Renal cortical epithelial cell (primary cell): Measurements from ENCODE around the gene NKX2-1. TPM values are rescaled to one million over a fixed set of nuclear protein-coding genes. Genes with fewer than 3 reads are reported as not detected.
A peak's percentile ranks its signal among the peaks of the same experiment; 100 is the strongest.
"Not testable (repeated sequence)": the region's sequence is repeated elsewhere in the genome, so short reads cannot be mapped to it uniquely, and the experiment has no call there.

Experiments
- DNase-seq: peaks from one replicate; pipeline ENCODE4 v3.0.0-alpha.2; 2011; ENCODE audit warnings: low read depth
- total RNA-seq: library from RNA; depleted of rRNA; stranded (reverse); fragments of >200 nt; gene quantifications from 2 replicates; pipeline ENCODE4 v1.2.3, GENCODE V29; 2014

The NKX2-1 gene
- total RNA-seq = not detected in 2 replicates

DNA sequence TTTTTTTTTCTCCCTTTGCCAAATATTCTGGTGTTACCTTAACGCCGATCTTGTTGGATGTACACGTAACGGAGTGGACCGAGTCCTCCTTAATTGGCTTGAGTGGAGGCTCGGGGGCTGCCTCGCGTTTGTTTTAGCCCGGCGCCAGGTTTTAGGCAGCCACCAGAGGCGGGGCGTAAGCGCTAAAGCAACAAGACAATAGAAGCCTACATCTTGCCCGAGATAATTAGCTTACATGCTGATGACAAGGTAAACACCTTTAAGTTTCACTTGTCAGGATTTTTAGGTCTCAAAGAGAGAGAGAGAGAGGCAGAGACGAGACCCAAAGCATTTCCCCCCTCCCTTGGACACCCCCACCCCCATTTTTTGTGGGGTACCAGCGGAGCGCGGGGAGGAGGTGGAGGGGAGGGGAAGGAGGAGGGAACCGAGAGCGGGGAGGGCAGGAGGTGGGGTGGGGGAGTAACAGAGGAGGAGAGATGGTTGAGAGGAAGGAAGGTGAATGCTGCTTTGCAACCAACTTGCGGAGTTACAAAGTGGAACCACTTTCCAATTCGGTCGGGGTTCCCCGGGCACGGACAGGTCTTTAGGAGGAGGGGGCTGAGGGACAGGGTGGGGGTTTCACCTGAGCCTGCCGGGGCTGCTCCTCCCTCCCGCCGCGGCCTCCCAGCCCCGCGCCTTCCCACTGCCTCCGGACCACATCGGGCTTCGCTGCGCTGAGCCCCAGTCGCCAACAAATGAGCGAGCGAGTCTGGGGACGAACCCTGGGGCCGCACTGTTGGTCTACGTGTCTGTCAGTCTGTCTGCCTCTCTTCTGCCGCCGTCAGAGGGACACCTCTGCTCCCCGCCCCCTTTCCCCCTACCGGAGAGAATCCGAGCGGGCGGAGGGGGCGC lies at the start of gene NKX2-1:
NKX2-1 (minus strand) TSS at position 802 of the 891 bp plus-strand sequence; CDS start at position 699, 103 bp downstream.
- DNase-seq = no peak

- DNase-seq = peak; percentile 5
Observed at GRCh38 chr14:36556811-36557433, 36.9 kb upstream of the NKX2-1 start.

- no peak for DNase-seq
Observed at GRCh38 chr14:36555998-36556743, 36.1 kb upstream of the NKX2-1 start.

DNA sequence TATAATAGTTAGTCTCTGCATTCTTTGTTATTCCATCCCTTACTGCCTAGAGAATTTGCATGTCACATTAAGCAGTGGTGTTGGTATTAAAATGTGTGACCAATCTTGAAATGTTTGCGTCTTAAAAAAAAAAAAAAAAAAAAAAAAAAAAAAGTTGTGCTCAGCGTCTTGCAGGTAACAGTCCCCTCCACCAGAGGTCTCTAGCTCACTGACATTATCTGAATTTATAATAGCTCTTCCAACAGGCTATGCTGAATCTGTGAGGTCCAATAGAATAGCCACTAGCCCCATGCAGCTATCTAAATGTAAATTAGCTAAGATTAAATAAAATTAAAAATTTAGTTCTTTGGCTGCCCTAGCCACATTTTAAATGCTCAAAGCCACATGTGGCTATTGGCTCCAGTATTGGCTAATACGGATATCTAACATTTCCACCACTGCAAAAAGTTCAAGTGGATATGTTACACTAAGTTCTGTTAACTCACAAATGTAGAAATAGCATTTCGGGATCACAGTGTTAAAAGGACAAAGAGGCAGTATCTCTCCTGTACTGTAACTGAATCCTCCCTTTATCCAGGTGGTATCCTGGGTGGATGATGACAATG lies 33.7 kb upstream of the NKX2-1 start:
- DNase-seq = peak; percentile 54

- no peak for DNase-seq
Observed at GRCh38 chr14:36550899-36551298, 30.9 kb upstream of the NKX2-1 start.

- DNase-seq = not testable (repeated sequence)
Observed at GRCh38 chr14:36544280-36544679, 24.2 kb upstream of the NKX2-1 start.

DNA sequence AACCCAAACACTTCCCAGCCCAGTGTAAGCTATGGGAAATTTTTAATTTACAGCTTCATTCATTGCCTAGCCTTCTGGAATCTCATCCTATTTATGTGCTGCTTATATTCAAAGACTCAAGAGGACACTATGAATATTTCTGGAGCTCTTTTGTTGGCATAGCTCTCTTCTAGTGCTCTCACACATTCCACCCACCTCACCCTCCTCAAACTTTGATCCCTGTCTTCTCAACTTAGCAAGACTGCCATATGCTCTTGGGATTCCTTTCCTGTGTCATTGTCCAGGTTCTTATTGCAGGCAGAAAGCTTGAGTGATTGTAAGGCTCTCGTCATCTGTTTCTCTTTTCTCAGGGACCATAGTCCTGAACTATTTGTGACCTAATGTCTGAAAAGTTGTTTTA lies 18.0 kb upstream of the NKX2-1 start:
- DNase-seq = no peak

- no peak for DNase-seq
Observed at GRCh38 chr14:36529062-36529461, 9.0 kb upstream of the NKX2-1 start.

DNA sequence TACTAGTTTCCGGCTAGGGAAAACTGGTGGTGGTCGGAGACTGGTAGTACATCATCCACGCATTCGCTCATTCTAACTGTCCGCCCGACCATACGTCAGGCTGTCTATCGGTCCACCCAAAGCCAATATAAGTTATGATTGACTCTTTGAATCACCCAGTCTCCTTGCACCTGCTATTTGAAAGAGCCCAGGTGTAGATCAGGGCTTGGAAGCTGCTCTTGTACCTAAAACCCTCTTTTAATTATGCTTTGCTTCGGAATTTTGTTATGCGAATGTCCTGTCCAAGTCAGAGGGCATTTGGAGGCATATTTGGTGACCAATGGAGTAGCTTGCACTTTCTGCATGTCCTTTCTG lies 5.7 kb upstream of the NKX2-1 start:
- no peak for DNase-seq

DNA sequence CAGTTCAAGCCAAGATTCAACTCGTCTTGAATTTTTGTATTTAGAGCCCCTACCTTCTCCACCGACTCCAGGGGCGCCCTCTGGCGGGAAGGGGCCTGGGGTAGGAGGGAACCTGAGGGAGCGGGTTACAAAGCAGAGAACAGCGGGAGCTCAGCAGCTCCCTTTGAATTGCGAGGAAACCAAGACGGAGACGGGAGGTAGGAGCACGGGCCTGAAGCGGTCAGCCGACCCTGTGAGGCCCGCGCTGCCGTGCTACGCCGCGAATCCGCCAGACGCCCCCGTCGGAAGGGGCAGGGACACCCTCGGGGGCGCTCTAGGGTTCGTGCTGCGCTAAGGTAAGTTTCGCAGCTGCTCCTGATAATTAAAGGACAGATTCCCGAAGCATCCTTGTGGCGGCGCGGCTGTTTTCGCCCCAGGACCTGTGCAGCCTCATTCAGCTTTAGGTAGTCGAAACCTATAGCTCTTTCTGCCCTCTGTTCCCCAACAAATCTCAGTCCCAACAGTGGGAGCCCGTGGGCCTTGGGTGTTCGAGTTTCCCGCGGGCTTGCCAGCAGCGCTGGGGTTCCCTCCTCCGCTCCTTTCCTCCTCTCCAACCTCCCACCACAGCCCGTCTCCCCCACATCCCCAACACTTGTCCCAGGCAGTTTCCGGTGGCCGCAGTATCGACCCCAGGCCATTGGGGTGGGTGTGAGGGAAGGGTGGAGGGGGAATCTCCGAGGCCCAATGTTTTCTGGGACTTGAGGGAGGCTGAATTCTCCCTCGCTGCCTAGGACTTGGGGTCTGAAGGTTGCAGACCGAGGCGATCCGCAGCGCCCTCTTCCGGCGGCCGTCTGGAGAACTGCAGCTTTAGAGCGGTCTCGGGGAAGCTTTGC lies 5.1 kb upstream of the NKX2-1 start:
- DNase-seq = peak; percentile 9

DNA sequence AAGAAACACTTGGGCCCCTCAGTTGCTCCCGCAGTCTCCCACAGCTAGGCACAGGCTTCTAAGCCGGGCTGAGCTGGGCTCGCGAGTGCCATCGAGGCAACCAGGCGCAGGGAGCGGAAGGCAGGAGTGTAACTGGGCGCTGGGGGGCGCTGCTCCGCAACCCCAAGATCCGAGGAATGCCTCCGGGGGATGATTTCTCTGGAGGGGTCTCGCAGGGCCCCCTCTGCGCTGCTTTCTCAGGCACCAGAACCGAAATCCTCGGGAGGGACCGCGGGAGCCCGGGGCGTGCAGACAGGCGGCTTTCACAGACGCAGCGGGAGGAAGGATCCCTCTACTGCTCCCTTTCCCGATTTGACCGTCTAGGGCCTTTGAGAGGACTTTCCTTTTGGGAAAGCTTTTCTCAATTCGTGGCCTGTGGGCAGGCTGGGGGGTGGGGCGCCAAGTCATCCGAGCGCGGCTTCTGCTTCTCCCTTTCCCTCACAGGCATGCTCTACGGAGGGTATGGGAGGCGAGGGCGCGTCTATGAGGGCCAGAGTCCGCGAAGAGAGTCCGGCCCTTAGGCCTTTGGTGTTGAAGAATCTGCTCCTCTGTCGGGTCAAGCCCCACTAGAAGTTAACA lies 4.3 kb upstream of the NKX2-1 start:
- DNase-seq = no peak

DNA sequence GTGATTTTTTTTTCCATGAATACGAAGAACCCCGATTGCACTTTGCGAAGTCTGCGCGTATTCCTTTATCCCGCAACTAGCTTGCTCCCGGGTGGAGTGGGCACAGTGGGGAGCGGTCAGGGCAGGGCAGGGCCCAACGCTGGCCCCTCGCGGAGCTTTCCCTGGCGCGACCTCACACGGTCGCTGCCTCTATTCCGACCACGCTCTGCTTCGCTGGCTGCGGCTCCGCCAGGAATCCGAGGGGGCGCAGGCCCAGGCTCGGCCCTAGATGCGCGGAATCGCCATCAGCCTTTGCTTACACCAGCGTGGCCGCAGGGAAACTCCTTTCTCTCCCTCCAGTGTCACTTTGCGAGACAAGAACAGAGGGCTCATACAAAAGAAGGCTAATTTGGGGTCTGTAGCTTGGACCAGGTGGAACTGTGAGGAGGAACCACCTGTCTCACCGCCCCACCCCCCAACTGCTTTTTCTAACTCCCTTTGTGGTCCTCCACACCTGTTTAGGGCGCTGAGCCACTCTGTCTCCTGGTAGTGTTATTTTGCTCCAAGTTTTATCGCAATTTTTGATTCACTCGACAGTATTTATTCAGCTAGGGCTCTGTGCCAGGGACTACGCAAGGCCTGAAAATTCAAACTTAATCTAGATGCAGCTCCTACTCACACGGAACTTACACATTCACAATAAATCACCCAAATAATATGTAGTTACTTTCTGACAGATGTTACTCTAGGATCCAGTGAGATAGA lies 3.1 kb upstream of the NKX2-1 start:
- DNase-seq = no peak

DNA sequence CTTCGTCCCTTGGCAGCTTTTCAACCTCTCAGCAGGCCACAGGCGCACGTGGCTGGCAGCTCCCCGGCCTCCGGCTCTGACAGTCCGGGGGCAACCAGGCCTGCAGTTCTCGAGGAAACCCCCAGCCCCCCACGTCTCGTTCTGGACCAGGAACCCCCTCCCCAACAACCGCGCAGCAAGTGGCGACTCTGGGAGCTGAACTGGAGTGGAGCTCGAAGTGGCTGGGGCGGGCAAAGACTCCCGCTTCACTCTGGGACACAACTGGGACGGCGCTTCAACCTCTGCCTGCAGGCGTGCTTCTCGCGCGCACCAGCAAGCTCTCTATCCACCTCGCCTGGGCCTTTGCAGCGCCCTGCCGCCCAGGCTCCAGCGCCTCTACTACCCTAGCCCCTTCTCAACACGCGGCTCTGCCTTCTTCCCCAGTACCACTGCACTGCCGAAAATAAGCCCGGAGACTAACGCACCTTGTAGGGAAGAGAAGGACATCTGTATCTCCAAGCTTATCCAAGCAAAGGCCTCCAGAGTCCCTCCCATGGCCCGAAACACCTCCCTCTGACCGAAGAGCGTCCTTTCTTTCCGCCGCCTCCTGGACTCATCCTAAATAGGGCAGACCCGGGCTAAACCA lies 2.4 kb upstream of the NKX2-1 start:
- no peak for DNase-seq

DNA sequence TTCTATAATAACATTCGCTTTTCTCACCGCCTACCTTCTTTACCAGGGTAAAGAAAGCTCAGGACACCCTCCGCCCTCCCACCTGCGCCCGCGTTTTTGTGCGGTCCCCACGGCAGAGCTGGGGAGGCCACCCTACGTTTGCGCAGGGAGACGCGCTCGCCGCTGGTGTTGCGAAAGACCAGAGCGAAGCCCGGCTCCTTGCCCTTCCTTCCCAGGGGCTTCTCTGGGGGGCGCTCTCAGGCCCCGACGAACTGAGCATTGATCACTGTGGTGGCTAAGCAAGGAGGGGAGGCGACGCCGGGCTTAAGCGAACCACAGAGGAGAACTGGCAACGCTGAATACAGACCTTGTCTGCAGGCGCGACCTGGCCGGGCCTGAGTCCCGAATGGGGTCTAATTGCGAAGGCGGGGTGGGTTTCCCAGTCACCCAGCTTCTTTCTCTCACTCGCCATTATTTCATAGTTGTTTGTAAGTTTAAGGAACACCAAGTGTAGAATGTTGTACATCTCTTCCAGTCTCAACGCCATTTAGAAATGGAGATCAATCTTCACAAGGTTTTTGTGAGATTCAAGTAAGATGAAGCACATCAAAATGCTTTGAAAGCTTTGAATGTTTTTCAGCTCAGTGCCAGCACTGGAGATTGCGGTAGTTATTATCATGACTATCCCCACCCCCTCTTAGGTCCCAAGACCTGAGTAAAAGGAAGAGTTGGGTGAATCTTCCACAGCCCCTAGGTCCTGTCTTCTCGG lies 1.7 kb upstream of the NKX2-1 start:
- no peak for DNase-seq

DNA sequence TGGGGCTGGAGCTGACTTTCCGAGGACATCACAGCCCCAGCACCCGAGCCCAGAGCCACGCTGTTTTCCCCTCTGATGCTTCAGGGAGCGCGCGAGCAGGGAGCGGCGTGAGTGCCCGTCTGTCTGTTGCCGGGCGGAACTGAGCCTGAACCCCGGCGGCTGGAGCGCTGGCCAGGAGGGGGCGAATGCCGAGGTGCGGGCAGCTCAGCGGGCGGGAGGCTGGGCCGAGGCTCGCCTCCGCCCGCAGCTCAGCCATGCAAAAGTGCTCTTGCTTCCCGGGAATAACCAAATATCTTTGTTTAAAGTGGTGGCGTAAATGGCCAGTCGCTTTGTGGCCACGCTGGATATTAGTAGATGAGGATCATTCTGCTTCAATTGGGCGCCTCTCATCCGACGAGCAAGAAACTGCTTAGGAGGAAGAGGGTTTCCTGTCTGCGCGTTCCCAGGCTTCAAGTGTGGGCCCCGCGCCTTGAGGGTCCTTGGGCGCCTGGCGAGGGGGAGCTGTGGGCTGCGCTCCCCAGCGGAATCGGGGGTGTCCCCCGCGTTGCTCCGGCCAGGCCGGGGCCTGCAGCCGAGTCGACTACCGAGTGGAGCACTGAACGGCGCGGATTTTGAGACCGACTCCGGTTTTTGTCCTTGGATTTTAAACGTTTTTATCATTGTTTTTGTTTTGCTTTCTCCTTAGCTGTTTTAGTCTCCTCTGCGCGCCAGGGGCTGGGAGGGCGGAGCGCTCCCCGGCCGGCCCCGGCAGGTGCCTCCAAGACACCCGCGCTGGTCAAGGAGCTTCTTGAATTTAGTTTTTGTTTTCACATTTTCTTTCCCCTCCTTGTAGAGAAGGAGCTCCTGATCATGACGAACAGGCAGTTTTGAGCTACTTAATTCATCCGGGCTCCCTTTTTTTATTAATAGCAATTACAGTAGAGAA lies 831 bp upstream of the NKX2-1 start:
- DNase-seq = no peak

- no peak for DNase-seq
Observed at GRCh38 chr14:36518586-36519430, 1.2 kb downstream of the NKX2-1 start.
